Mesendoderm (in vitro differentiated cells): ENCODE results near the gene PCDHAC2. TPM values are rescaled to one million over a fixed set of nuclear protein-coding genes. Genes with fewer than 3 reads are reported as not detected.
A peak's percentile ranks its signal among the peaks of the same experiment; 100 is the strongest.

ENCODE experiments used
- DNase-seq: peaks from one replicate; pipeline ENCODE4 v3.0.0; 2013
- H2AK5ac ChIP-seq: 2 replicates; pipeline ENCODE4 v1.6.1; 2013; ENCODE audit warnings: low read length, inconsistent platforms
- H2BK120ac ChIP-seq: 2 replicates; pipeline ENCODE4 v1.6.1; 2013; ENCODE audit warnings: low read depth, mild to moderate bottlenecking, low read length, moderate library complexity, mixed read lengths
- H2BK15ac ChIP-seq: replicated peaks from 2 replicates; pipeline ENCODE4 v1.6.1; 2013; ENCODE audit warnings: low read depth, mild to moderate bottlenecking, moderate library complexity
- H2BK5ac ChIP-seq: 2 replicates; pipeline ENCODE4 v1.6.1; 2013; ENCODE audit warnings: low read length, inconsistent platforms
- H3K18ac ChIP-seq: 2 replicates; pipeline ENCODE4 v1.6.1; 2013; ENCODE audit warnings: mild to moderate bottlenecking, low read length, mixed read lengths
- H3K23ac ChIP-seq: one replicate; pipeline ENCODE4 v1.6.1; 2013; ENCODE audit warnings: low read length
- H3K27ac ChIP-seq: 2 replicates; pipeline ENCODE4 v1.5.1; 2013; ENCODE audit warnings: low read depth, mild to moderate bottlenecking, inconsistent platforms, low read length, moderate library complexity
- H3K27me3 ChIP-seq: 2 replicates; pipeline ENCODE4 v1.6.1; 2013; ENCODE audit warnings: low read length, control low read depth, mild to moderate bottlenecking, inconsistent platforms; ENCODE audit not compliant: insufficient read depth, poor library complexity
- H3K36me3 ChIP-seq: 2 replicates; pipeline ENCODE4 v1.6.1; 2013; ENCODE audit warnings: low read length, inconsistent platforms; ENCODE audit not compliant: control insufficient read depth, insufficient read depth
- H3K4ac ChIP-seq: one replicate; pipeline ENCODE4 v1.6.1; 2013; ENCODE audit warnings: low read depth, mild to moderate bottlenecking, low read length, moderate library complexity
- H3K4me1 ChIP-seq: 2 replicates; pipeline ENCODE4 v1.6.1; 2013; ENCODE audit warnings: low read depth, low read length, inconsistent platforms; ENCODE audit not compliant: control insufficient read depth
- H3K4me2 ChIP-seq: 2 replicates; pipeline ENCODE4 v1.6.1; 2013; ENCODE audit warnings: low read length
- H3K4me3 ChIP-seq: 2 replicates; pipeline ENCODE4 v1.5.1; 2013; ENCODE audit warnings: mild to moderate bottlenecking, low read length
- H3K56ac ChIP-seq: one replicate; pipeline ENCODE4 v1.6.1; 2013; ENCODE audit warnings: low read length
- H3K79me1 ChIP-seq: 2 replicates; pipeline ENCODE4 v1.6.1; 2013; ENCODE audit warnings: low read length, inconsistent platforms
- H3K79me2 ChIP-seq: 2 replicates; pipeline ENCODE4 v1.6.1; 2013; ENCODE audit warnings: mild to moderate bottlenecking, low read length; ENCODE audit not compliant: control insufficient read depth, insufficient read depth
- H3K9ac ChIP-seq: 2 replicates; pipeline ENCODE4 v1.6.1; 2013; ENCODE audit warnings: low read length, inconsistent platforms
- H4K5ac ChIP-seq: one replicate; pipeline ENCODE4 v1.6.1; 2013; ENCODE audit warnings: low read length
- H4K8ac ChIP-seq: one replicate; pipeline ENCODE4 v1.6.1; 2013; ENCODE audit warnings: low read depth, mild to moderate bottlenecking, control low read depth, low read length, moderate library complexity
- WGBS: extraction: QIAGEN DNeasy Blood & Tissue Kit; methylation state at CpG from one replicate; pipeline ENCODE4 v1.1.7; 2013; ENCODE audit warnings: low lambda C conversion rate, missing lambda C conversion rate; ENCODE audit not compliant: insufficient coverage; ENCODE audit errors: extremely low coverage; 5-methylcytosine and 5-hydroxymethylcytosine counted together
- polyA plus RNA-seq, 2 experiments: library from polyadenylated mRNA; stranded (reverse); fragments of 200-250 nt; gene quantifications; one replicate each; pipeline ENCODE4 v1.2.3, GENCODE V29; 2013

Gene PCDHAC2, protein sequence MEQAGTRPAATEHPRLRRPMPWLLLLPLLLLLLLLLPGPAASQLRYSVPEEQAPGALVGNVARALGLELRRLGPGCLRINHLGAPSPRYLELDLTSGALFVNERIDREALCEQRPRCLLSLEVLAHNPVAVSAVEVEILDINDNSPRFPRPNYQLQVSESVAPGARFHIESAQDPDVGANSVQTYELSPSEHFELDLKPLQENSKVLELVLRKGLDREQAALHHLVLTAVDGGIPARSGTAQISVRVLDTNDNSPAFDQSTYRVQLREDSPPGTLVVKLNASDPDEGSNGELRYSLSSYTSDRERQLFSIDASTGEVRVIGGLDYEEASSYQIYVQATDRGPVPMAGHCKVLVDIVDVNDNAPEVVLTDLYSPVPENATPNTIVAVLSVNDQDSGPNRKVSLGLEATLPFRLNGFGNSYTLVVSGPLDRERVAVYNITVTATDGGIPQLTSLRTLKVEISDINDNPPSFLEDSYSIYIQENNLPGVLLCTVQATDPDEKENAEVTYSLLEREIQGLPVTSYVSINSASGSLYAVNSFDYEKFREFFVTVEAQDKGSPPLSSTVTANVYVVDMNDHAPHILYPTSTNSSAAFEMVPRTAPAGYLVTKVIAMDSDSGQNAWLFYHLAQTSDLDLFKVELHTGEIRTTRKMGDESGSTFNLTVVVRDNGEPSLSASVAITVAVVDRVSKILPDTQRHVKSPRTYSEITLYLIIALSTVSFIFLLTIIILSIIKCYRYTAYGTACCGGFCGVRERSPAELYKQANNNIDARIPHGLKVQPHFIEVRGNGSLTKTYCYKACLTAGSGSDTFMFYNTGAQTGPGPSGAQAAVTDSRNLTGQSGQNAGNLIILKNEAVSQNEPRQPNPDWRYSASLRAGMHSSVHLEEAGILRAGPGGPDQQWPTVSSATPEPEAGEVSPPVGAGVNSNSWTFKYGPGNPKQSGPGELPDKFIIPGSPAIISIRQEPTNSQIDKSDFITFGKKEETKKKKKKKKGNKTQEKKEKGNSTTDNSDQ
- 3.8 TPM for polyA plus RNA-seq (2013, experiment 1 of 2)
- polyA plus RNA-seq (2013, experiment 2 of 2) = 5.2 TPM

DNA sequence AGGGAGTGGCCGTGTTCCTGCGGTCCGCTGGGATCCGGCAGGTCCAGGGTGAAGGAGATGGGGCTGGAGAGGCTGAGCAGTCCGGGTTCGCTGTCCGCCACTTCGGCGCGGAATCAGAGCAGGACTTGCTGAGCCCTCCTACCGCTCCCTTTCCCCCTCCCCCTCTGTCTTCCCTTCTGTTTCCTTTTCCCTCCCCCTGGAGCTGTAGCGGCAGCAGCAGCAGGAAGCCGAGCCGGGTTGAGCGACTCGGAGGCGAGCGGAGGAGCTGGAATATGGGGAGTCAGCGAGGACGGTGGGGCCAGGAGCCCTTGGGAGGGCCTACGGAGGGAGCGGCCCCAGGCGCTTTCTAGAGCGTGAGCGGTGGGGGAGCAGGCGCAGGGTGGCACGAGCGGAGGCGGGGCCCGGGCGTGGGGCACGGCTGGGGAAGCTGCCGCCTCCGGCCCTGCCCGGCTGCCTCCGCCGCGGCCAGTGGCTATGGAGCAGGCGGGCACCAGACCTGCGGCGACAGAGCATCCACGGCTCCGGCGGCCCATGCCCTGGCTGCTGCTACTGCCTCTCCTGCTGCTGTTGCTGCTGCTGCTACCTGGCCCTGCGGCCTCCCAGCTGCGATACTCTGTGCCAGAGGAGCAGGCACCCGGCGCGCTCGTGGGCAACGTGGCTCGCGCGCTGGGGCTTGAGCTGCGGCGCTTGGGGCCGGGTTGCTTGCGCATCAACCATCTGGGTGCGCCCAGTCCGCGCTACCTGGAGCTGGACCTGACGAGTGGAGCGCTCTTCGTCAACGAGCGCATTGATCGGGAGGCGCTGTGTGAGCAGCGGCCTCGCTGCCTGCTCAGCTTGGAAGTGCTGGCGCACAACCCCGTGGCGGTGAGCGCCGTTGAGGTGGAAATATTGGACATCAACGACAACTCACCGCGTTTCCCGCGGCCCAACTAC is at the start of gene PCDHAC2:
Gene PCDHAC2 (plus strand): TSS at position 184 of the 933 bp plus-strand sequence. CDS start 291 bp downstream, at position 475.
- Histone ChIP-seq H3K18ac (no peak within 1 kb of the TSS), H3K9ac (peak within 1 kb of the TSS; percentile 71), H2BK120ac (no peak within 1 kb of the TSS), H2BK15ac (no peak within 1 kb of the TSS), H3K4me3 (peak within 1 kb of the TSS; percentile 72), H3K4ac (no peak within 1 kb of the TSS), H3K56ac (peak within 1 kb of the TSS; percentile 88), H4K5ac (no peak within 1 kb of the TSS), H3K27me3 (peaks cover 4% of the 10 kb centered on the region), H2BK5ac (no peak within 1 kb of the TSS), H3K36me3 (no peaks in the 10 kb centered on the region), H3K79me2 (no peaks in the 10 kb centered on the region), H3K4me2 (peak within 1 kb of the TSS; percentile 97), H3K4me1 (peaks cover 8% of the 10 kb centered on the region), H2AK5ac (no peak within 1 kb of the TSS), H3K23ac (peak within 1 kb of the TSS; percentile 3), H3K79me1 (peaks cover 2% of the 10 kb centered on the region), H4K8ac (no peak within 1 kb of the TSS), H3K27ac (no peak within 1 kb of the TSS)
- whole genome bisulfite sequencing = no CpG with 5 or more reads among the region's 80 CpGs
- peak; percentile 93 for DNase-seq

DNA sequence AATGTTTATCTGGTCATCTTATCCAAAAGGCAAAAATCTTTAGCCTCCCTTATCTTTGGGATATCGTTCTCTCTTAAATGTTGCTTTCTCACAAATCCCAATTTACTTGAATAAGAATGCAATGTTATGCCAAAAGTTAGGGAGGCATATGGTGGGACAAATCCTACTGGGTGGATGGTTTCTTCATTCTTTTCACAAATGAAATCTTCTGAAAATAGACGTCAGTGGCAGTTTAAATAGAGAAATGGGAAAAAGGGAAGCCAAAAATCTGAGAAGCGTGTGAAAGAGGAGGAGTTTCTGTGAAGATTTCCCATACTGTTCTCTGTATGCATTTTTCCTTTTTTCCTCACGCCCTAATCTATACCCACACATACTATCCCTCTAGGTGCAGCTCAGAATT is 42.7 kb upstream of the PCDHAC2 start:
- no CpG with 5 or more reads among the region's 4 CpGs for WGBS
- H2BK120ac ChIP-seq = no peak overlapping the region

DNA sequence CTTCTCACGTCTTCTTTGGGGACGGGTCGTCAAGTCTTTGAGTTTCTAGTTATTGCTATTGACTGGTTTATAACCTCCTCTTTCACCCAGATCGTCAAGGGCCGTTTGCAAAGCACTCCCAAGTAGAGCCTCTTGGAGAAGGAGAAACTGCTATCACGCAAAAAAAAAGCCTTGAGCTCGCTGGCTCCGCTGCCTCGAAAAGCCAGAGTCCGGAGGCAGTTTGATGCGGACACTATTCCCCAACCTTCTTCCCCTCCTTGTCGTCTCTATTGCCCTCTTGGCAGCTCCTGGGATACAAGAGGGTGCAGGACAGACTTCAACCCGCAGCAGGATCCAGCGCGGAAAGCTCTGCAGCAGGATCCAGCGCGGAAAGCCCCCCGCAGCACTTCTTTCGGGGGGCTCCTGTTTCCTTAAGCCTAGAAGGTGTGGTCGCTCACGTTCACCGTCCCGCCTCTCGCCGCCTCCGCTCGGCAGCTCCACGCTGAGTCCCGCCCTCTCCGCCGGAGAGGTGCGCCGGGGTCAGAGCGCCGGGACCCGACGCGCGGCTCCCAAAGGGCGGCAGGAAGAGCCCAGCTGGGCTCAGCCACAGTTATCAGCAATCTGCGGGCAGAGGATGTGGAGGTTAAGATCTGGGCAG is 40.4 kb upstream of the PCDHAC2 start, which contains the start of gene PCDHAC1:
Gene PCDHAC1 (plus strand): TSS at position 494 of the 637 bp plus-strand sequence. CDS start 594 bp downstream, outside the sequence.
- H4K8ac ChIP-seq = no peak within 1 kb of the TSS
- no peak within 1 kb of the TSS for H2BK120ac ChIP-seq
- peak within 1 kb of the TSS; percentile 77 for H3K9ac ChIP-seq
- H3K36me3 ChIP-seq = no peaks in the 10 kb centered on the region
- H3K18ac ChIP-seq = no peak within 1 kb of the TSS
- H3K56ac ChIP-seq = peak within 1 kb of the TSS; percentile 89
- H3K4me1 ChIP-seq = peaks cover 2% of the 10 kb centered on the region
- H3K79me1 ChIP-seq = no peaks in the 10 kb centered on the region
- H3K4ac ChIP-seq = no peak within 1 kb of the TSS
- no peak for DNase-seq
- H3K27me3 ChIP-seq = no peaks in the 10 kb centered on the region
- no peak within 1 kb of the TSS for H4K5ac ChIP-seq
- peak within 1 kb of the TSS; percentile 99 for H3K4me2 ChIP-seq
- WGBS = no CpG with 5 or more reads among the region's 41 CpGs
- no peaks in the 10 kb centered on the region for H3K79me2 ChIP-seq
- H2AK5ac ChIP-seq = no peak within 1 kb of the TSS
- no peak within 1 kb of the TSS for H2BK15ac ChIP-seq
- peak within 1 kb of the TSS; percentile 66 for H3K23ac ChIP-seq
- H2BK5ac ChIP-seq = no peak within 1 kb of the TSS
- H3K4me3 ChIP-seq = peak within 1 kb of the TSS; percentile 70
- H3K27ac ChIP-seq = peak within 1 kb of the TSS; percentile 55

More for the DNA sequence above, 42.7 kb upstream of the PCDHAC2 start:
- no peak overlapping the region for H2BK15ac ChIP-seq
- H3K4me2 ChIP-seq = no peak overlapping the region
- H2AK5ac ChIP-seq = no peak overlapping the region
- H3K79me1 ChIP-seq = no peaks in the 10 kb centered on the region
- H4K5ac ChIP-seq = no peak overlapping the region
- H4K8ac ChIP-seq = no peak overlapping the region
- H3K27me3 ChIP-seq = no peaks in the 10 kb centered on the region
- no peak overlapping the region for H3K4ac ChIP-seq
- H3K18ac ChIP-seq = no peak overlapping the region
- no peaks in the 10 kb centered on the region for H3K36me3 ChIP-seq
- peaks cover 2% of the 10 kb centered on the region for H3K4me1 ChIP-seq
- no peak overlapping the region for H3K27ac ChIP-seq
- no peak for DNase-seq
- no peak overlapping the region for H2BK5ac ChIP-seq
- H3K79me2 ChIP-seq = no peaks in the 10 kb centered on the region
- H3K9ac ChIP-seq = no peak overlapping the region
- no peak overlapping the region for H3K4me3 ChIP-seq
- no peak overlapping the region for H3K23ac ChIP-seq
- no peak overlapping the region for H3K56ac ChIP-seq

DNA sequence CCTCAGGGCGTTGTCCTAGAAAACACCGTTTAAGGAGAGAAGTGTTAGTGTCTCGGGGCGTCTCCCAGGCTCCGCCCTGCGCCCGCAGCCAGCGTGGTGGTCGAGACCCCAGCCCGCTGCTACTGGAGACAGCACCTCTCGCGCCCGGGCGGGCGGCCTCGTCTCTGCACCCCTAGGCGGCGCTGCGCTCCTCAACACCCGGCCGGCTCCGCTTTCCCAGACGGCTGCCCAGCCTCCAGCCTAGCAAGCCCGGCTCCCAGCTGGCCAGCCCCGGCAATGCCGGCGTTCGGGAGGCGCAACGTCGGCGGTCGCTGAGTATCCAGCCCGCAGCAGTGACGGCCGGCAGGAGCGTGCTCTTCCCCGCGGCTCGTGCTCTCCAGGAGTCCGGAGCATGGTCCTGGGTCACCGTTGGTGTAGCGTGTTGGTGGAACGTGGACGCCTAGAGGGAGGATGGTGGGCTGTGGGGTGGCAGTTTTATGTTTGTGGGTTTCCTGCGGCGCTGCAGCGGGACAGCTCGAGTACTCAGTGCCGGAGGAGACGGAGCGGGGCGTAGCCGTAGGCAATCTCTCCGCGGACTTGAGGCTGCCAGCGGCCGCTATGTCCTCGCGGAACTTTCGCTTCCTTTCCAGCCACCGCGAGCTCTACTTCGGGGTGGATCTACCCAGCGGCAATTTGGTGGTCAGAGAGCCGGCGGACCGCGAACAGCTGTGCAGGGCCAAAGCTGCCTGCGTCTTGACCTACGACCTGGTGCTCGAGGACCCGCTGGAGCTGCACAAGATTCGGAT is 39.6 kb upstream of the PCDHAC2 start:
- Histone ChIP-seq H2BK5ac (no peak overlapping the region), H2BK120ac (no peak overlapping the region), H2BK15ac (no peak overlapping the region), H3K27me3 (no peaks in the 10 kb centered on the region), H3K9ac (peak overlapping the region; percentile 77), H4K5ac (no peak overlapping the region), H3K4me3 (peak overlapping the region; percentile 70), H3K27ac (peak overlapping the region; percentile 55), H4K8ac (no peak overlapping the region), H3K23ac (no peak overlapping the region), H3K18ac (no peak overlapping the region), H3K4me2 (peak overlapping the region; percentile 99), H3K79me2 (no peaks in the 10 kb centered on the region), H2AK5ac (no peak overlapping the region), H3K56ac (peak overlapping the region; percentile 89), H3K4me1 (peaks cover 2% of the 10 kb centered on the region), H3K36me3 (no peaks in the 10 kb centered on the region), H3K79me1 (no peaks in the 10 kb centered on the region), H3K4ac (no peak overlapping the region)
- no CpG with 5 or more reads among the region's 74 CpGs for WGBS
- peak; percentile 96 for DNase-seq
